HG03064 (cell line): ENCODE data around the gene UXS1.

Experiments used
- ATAC-seq: cut with Tn5 transposase; IDR thresholded peaks from one replicate; pipeline ENCODE4 v1.9.1; 2021; ENCODE audit warnings: low read depth; ENCODE audit not compliant: unreplicated experiment

The UXS1 gene

GRCh38 chr2:106161938-106162820 is 31.9 kb downstream of the UXS1 start:
- no peak for ATAC-seq

- no peak for ATAC-seq
Measured at GRCh38 chr2:106161341-106161740, 32.8 kb downstream of the UXS1 start.

GRCh38 chr2:106160786-106161261 is 33.3 kb downstream of the UXS1 start:
- no peak for ATAC-seq

GRCh38 chr2:106159866-106160785 is 34.0 kb downstream of the UXS1 start:
- peak; percentile 48 for ATAC-seq

- ATAC-seq, result no peak
Measured at GRCh38 chr2:106158871-106159270, 35.2 kb downstream of the UXS1 start.

DNA sequence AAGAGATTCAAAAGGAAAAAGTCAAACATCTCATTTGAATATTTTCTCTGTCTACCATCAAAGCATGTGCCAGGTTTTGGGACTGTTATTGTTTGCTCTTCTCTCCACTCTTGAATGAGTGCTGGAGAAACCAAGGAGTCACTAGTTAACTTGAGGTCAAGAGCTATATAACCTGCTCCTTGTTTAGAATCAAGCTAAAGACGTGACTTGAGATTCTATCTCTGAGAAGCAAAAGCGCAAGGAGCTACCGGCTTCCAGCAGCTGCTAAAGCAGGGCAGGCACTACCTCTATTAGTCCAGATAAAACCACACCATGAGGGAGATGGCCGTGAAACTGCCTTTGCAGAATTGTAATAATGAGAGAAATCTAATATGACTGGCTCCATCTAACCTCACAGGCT is 36.0 kb downstream of the UXS1 start:
- ATAC-seq, result no peak

GRCh38 chr2:106157416-106157815 is 36.7 kb downstream of the UXS1 start:
- no peak for ATAC-seq

DNA sequence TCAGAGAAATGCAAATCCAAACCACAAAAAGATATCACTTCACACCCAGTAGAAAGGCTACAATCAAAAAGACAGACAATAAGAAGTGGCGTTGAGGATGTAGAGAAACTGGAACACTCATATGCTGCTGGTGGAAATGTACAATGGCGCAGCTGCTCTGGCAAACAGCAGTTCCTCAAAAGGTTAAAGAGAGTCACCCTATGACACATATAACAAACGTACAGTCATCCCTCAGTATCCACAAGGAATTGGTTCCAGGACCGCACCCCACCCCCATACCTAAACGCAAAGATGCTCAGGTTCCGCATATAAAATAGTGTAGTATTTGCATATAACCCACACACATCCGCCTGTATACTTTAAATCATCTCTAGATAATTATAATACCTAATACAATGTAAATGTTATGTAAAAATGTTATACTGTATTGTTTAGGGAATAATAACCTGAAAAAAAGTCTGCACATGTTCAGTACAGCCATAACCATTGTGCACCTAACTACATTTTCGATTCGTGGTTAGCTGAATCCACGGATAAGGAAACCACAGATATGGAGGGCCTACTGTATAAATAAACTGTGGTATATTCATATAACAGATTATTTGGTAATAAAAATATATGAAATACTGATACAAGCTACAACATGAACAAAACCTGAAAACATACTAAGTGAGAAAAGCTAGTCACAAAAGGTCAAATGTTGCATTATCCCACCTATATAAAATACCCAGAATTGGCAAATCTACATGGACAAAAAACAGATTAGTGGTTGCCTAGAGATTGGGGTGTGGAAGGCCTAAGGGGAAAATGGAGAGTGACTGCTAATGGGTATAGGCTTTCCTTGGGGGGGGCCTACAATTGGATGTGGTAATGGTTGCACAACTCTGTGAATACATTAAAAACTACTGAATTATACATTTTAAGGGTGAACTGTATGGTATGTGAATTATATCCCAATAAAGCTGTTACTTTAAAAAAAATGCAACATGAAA is 37.5 kb downstream of the UXS1 start:
- ATAC-seq, result no peak

- ATAC-seq, result no peak
Measured at GRCh38 chr2:106153781-106154180, 40.3 kb downstream of the UXS1 start.

- peak; percentile 66 for ATAC-seq
Measured at GRCh38 chr2:106147665-106148064, 46.4 kb downstream of the UXS1 start.

DNA sequence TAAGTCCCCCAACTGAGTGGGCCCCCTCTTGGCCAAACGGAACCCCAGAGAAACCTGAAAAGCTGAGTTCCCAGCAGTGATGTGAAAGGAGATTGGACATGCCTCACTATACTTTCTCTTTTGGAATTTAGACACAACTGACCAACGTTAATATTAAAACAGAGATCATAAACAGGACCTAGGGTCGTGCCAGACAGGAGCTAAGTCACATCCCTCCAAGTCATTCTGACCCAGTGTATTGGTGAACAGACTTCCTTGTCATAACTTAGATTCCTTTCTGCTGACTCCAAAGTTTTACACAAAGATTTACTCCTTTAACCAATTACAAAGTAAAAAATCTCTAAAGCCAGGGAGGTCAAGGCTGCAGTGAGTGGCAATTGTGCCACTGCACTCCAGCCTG is 46.9 kb downstream of the UXS1 start:
- peak; percentile 22 for ATAC-seq

DNA sequence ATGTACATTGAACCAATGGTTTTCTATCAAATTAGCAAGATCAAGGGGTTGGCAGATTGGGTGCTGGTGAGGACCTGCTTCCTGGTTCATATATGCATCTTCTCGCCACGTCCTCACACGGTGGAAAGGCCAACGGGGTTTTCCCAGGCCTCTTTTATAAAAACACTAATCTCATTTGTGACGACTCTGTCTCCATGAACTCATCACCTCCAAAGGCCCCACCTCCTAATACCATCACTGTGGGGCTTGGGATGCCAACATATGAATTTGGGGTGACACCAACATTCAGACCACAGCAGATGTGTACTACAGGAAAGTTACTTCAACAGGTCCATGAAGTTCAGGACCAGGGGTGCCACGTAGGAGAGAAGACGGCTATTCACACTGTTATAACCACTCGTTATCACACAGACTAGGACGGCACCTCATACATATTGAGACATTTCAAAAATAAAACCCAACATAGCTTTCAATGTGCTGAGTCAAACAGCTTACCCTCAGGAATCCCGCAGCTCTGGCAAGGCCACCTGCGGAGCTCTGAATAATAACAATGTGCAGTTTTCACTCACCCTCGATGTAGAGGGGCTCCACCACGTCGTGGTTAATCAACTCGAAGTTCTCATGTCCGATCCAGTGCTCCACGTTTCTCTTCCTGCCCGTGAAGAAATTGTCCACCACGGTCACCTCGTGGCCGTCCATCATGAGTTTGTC is 49.3 kb downstream of the UXS1 start:
- no peak for ATAC-seq

DNA sequence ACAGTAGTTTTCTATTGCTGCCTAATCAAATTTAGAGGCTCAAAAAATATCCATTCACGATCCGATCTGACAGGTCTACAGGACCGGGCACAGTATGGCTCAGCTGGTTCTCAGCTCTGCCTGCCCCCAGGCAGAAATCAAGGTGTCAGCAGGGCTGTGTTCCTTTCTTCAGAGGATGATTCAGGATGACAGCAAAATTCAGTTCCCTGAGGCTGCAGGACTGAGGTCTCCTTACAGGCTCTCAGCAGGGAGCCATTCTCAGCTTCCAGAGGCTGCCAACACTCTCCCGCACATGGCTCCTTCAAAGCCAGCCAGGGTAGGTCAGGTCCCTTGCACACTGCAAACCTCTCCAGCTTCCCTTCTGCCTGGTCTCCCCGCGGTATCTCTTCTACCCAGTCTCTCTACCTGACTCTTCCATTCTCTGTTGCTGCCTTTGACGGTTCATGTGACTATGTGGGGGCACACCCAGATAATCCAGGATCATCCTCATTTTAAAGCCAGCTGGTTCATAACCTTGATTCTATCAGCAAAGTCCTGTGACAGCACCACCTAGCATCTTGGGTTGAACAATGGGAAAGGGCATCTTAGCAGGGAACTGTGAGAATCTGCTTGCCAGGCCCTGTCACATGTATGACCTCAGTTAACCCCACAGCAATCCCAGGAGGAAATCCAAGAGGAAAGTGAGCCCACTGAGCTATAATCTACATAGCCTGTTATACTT is 50.4 kb downstream of the UXS1 start:
- ATAC-seq, result no peak

DNA sequence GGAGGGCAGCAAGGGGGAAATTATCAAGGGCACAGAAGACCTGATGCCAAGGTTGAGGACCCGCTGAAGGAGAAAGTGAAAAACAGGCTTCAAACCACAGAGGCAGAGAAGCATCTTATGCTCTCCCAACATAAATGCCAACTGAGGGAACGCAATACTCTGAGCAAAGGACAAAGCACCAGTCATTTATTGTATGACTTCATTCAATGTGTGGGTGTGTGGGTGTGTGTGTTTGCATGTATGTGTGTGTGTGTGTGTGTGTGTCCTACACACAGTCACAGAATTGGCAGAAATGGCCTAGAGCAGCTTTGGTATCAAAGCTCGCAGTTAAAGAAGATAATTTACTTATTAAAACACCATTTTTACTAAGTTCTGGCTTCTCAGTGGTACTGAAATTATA is 51.4 kb downstream of the UXS1 start:
- ATAC-seq, result no peak

GRCh38 chr2:106140913-106141312 is 53.2 kb downstream of the UXS1 start:
- ATAC-seq, result no peak

- ATAC-seq, result no peak
Measured at GRCh38 chr2:106140113-106140512, 54.0 kb downstream of the UXS1 start.

GRCh38 chr2:106139238-106139935 is 54.7 kb downstream of the UXS1 start:
- ATAC-seq, result no peak

DNA sequence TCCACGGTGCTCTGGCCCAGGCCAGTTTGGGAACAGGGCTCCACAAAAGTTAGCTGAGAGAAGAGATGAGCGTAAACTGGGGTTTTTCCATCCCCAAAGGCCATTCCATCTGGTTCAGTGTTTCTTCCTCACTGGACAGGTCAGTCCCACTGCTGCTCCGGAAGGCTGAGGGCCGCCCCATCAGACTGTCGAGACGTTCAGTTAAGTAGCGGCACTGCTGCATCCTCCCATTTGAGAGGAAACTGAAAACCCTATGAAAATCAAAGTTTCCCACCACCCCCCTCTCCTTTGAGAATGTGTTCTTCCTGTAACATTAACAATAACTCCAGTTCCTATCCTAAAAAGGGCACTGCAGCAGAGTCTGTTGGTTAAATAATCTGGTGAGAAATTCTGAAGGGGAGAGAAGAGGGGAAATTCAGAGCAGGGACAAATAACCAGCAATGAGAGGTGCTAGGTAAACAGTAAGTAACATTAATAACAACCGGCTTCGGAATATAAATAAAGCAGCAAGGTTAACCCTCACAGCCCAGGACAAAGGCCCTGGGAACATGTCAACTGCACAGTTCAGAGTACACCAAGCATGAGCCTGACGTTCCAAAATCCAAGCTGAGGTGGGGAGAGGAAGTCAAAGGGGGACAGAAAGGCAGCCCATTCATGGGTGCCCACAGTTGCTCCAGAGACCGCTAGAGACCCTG is 55.4 kb downstream of the UXS1 start:
- no peak for ATAC-seq
